ENCODE data around the gene SCCPDH.
"Not testable (repeated sequence)": the region's sequence is repeated elsewhere in the genome, so short reads cannot be mapped to it uniquely, and the experiment has no call there.

The SCCPDH gene

DNA sequence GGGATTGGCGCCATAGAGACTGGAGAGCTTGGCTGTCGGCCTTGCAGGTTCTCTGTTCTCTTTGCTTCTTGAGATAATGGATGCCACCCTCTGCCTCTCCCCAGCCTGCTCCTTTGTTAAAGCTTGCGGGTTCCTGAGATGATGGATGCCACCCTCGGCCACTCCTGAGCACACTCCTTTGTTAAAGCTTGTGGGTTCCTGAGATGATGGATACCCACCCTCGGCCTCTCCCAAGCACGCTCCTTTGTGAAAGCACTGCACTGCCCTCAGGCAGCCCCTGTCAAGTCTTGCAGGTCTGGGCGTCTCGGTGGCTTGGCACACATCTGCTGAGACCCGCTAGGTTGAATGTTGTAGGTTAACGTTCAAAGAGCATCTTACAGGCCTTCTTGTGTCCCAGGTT lies 76.5 kb downstream of the SCCPDH start:
- DNase-seq (ENCODE audit: low read depth in 2 of 2), result no peak

DNA sequence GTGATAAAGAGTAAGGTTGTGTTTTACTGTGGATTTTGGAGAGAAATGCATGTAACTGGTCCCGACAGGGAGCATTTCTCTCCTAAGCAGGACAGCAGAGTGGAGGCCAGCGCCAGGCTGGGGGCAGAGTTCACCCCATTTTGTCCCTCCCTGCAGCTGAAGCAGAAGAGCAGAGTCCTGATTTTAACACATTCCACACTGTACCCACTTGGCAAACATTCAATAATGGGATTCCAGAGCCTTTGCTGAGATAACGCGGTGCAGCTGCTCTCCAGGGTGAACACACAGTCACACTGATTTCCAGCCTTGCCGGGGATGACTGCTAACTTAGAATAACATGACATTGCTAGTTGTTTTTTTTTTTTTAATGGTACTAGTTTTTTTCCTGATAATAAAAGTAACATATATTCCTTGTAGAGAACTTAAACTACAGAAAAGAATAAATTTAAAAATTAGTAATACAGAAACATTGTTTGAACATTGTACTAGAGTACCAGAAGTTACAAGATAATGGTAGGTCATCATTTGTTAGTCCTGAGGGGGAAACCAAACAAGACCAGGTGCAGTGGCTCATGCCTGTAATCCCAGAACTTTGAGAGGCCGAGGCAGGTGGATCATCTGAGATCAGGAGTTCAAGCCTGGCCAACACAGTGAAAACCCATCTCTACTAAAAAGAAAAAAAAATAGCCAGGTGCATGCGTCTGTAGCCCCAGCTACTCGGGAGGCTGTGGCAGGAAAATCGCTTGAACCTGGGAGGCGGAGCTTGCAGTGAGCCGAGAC lies 77.2 kb downstream of the SCCPDH start:
- no peak for DNase-seq (ENCODE audit: low read depth in 2 of 2)

DNA sequence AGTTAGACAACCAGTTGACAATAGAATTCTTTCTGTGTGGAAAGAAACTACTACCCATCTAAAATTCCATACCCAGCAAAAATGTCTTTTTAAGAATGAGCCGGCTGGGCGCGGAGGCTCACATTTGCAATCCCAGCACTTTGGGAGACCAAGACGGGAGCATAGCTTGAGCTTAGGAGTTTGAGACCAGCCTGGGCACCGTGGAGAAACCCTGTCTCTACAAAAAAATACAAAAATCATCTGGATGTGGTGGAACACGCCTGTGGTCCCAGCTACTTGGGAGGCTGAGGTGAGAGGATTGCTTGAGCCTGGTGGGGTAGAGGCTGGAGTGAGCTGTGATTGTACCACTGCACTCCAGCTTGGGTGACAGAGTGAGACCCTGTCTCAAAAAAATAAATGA lies 79.2 kb downstream of the SCCPDH start:
- DNase-seq (ENCODE audit: low read depth in 2 of 2), result no peak

DNA sequence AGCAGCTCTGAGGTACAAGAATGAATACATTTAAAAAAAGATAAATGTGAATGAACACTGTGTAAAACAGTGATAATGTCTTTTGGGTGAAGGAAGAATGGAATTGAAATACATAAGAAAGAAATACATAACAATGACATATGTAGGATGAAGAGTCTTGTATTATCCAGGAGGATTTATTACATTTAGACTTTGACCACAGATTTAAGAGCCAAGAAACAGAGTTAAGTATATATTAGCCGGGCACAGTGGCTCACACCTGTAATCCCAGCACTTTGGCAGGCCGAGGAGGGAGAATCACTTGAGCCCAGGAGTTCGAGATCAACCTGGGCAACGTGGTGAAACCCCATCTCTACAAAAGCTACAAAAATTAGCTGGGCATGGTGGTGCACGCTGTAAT lies 79.7 kb downstream of the SCCPDH start:
- DNase-seq (ENCODE audit: low read depth in 2 of 2), result no peak

DNA sequence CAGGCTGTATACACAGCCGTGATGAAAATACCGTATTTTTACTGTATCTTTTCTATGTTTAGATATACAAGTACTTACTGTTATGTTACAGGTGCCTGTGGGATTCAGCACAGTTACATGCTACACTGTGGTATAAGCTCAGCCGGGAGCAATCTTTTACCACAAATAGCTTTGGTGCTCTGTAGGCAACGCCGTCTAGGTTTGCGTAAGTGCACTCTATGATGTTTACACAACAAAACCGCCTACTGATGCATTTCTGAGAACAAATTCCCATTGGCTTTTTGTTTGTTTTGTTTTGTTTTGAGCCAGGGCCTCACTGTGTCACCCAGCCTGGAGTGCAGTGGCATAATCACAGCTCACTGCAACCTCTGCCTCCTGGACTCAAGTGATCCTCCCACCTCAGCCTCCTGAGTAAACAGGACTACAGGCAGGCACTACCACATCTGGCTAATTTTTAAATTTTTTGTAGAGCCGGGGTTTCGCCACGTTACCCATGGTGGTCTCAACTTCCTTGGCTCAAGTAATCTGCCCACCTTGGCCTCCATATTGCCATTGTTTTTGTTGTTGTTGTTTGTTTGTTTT lies 81.0 kb downstream of the SCCPDH start:
- no peak for DNase-seq (ENCODE audit: low read depth in 2 of 2)

GRCh38 chr1:246809473-246809872 lies 85.3 kb downstream of the SCCPDH start:
- no peak for DNase-seq (ENCODE audit: low read depth in 2 of 2)

GRCh38 chr1:246811985-246812384 lies 87.8 kb downstream of the SCCPDH start:
- DNase-seq (ENCODE audit: low read depth in 2 of 2), result no peak

DNA sequence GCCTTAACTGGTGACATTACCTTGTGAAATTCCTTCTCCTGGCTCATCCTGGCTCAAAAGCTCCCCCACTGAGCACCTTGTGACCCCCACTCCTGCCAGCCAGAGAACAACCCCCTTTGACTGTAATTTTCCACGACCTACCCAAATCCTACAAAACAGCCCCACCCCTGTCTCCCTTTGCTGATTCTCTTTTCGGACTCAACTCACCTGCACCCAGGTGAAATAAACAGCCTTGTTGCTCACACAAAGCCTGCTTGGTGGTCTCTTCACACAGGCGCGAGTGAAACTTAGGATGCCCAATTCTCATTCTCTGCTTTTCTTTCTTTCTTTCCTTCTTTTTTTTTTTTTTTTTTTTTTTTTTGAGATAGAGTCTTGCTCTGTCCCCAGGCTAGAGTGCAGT lies 89.1 kb downstream of the SCCPDH start:
- not testable (repeated sequence) for DNase-seq (ENCODE audit: low read depth in 2 of 2)

DNA sequence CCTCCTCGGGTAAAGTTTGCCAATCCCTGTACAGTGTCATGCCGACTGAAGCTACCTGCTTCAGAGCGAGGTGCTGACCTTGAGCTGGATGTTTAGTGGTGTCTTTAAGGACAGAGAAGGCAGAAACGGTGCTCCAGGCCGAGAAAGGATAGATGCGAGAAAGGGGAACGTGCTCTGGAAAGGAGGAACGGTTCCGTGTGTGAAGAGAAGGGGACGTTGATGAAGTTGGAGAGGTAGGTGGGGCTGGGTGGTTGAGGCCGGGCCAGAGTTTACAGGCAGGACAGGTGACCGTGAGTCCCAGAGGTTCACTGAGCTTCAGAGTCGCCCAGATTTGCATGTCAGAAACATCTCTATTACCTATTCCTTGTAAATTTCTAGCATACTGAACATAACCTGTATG lies 90.7 kb downstream of the SCCPDH start:
- DNase-seq (ENCODE audit: low read depth in 2 of 2), result no peak

GRCh38 chr1:246815693-246816270 lies 91.6 kb downstream of the SCCPDH start:
- DNase-seq (ENCODE audit: low read depth in 2 of 2), result no peak

Measured in fibroblast of skin of left biceps (primary cell).